Breast epithelium (tissue), 4 donors: Measurements from ENCODE around the gene SLC6A7. TPM values are rescaled to one million over a fixed set of nuclear protein-coding genes. Genes with fewer than 3 reads are reported as not detected.
A peak's percentile ranks its signal among the peaks of the same experiment; 100 is the strongest.

ENCODE experiments used
- DNase-seq, 2 donors: peaks; one replicate each; pipeline ENCODE4 v3.0.0-alpha.2; 2019; ENCODE audit warnings: low spot score in 2 of 2
- H3K27ac ChIP-seq, 2 donors: fragments of 200-600 bp; sonication (generic) in 1 of 2; one replicate each; pipeline ENCODE4 v1.5.1; 2016 to 2019; ENCODE audit warnings: mild to moderate bottlenecking in 1 of 2
- H3K27me3 ChIP-seq, 2 donors: fragments of 200-600 bp; sonication (generic) in 1 of 2; one replicate each; pipeline versions ENCODE4 v1.5.1 to v1.6.0; 2017 to 2019; ENCODE audit warnings: control low read depth in 1 of 2, mild to moderate bottlenecking in 1 of 2
- H3K36me3 ChIP-seq: fragments of 200-600 bp; one replicate; pipeline ENCODE4 v1.5.1; 2019
- H3K4me1 ChIP-seq, 2 donors: fragments of 200-600 bp; sonication (generic); one replicate each; pipeline ENCODE4 v1.5.1; 2016 to 2019; ENCODE audit warnings: control low read depth in 1 of 2
- H3K4me3 ChIP-seq, 3 donors: fragments of 200-600 bp; sonication (generic); 1 replicate in 2 of 3; 2 replicates in 1 of 3; pipeline ENCODE4 v1.5.1; 2016 to 2019; ENCODE audit warnings: mild to moderate bottlenecking in 3 of 3, moderate library complexity in 2 of 3
- H3K9me3 ChIP-seq, 2 donors: fragments of 200-600 bp; sonication (generic) in 1 of 2; one replicate each; pipeline ENCODE4 v1.5.1; 2016 to 2019; ENCODE audit warnings: control low read depth in 1 of 2
- CTCF ChIP-seq, 3 donors: fragments of 450-650 bp; IDR thresholded peaks; one replicate each; pipeline ENCODE4 v1.5.1; 2016 to 2017; ENCODE audit warnings: antibody characterized with exemption in 3 of 3, mild to moderate bottlenecking in 3 of 3, moderate library complexity in 3 of 3
- POLR2A ChIP-seq: fragments of 450-650 bp; IDR thresholded peaks from one replicate; pipeline ENCODE4 v1.6.1; 2016; ENCODE audit warnings: antibody characterized with exemption, mild to moderate bottlenecking, moderate library complexity
- POLR2AphosphoS5 ChIP-seq, 3 donors: sonication (generic); formaldehyde crosslinking; IDR thresholded peaks; one replicate each; pipeline ENCODE4 v1.6.1; 2017; ENCODE audit warnings: antibody characterized with exemption in 3 of 3
- intact Hi-C: fragments of 100-400 bp; cut with DNase I; formaldehyde crosslinking; loops from one replicate; pipeline ENCODE4 v1.15.1; 2023; ENCODE audit warnings: low total_unique reads
- total RNA-seq, 3 donors: library from RNA; depleted of rRNA; stranded (reverse); fragments of >200 nt; gene quantifications; one replicate each; pipeline ENCODE4 v1.1.0, GENCODE V29; 2016

SLC6A7 gene
- total RNA-seq, 3 donors from 2014 or later = 0.15 to 0.16 TPM; not detected in 1

GRCh38 chr5:150163035-150163434 is 26.8 kb upstream of the SLC6A7 start:
- intact Hi-C loops = loop anchor here (10.0 kb wide), 1 partner anchor 52 kb away; no protein-coding TSS in a partner anchor
- H3K27me3 ChIP-seq = peaks cover 0 to 10% of the 10 kb centered on the region in 2 donors
- H3K4me1 ChIP-seq = no peaks in the 10 kb centered on the region
- no peak for DNase-seq
- no peaks in the 10 kb centered on the region for H3K9me3 ChIP-seq
- peak overlapping the region; percentile 71 to 84 for H3K27ac ChIP-seq
- H3K4me3 ChIP-seq = no peak overlapping the region
- H3K36me3 ChIP-seq = no peaks in the 10 kb centered on the region
- TF ChIP-seq CTCF (IDR thresholded peaks at IDR 0.05) (no peak), POLR2A (no peak), POLR2AphosphoS5 (IDR thresholded peaks at IDR 0.05) (no peak)

GRCh38 chr5:150163547-150164059 is 26.3 kb upstream of the SLC6A7 start:
- Histone ChIP-seq H3K4me3 (no peak overlapping the region), H3K27me3 (peaks cover 0 to 10% of the 10 kb centered on the region in 2 donors), H3K9me3 (no peaks in the 10 kb centered on the region), H3K4me1 (no peaks in the 10 kb centered on the region), H3K27ac (peak overlapping the region; percentile 71 to 84), H3K36me3 (no peaks in the 10 kb centered on the region)
- no peak for TF ChIP-seq CTCF (IDR thresholded peaks at IDR 0.05)
- TF ChIP-seq POLR2AphosphoS5 (IDR thresholded peaks at IDR 0.05) = no peak
- TF ChIP-seq POLR2A = no peak
- no peak for DNase-seq
- intact Hi-C loops = loop anchor here (10.0 kb wide), 1 partner anchor 51 kb away; no protein-coding TSS in a partner anchor

- H3K9me3 ChIP-seq = no peaks in the 10 kb centered on the region
- intact Hi-C loops = loop anchor here (10.0 kb wide), 1 partner anchor 50 kb away; no protein-coding TSS in a partner anchor
- peaks cover 0 to 10% of the 10 kb centered on the region in 2 donors for H3K27me3 ChIP-seq
- DNase-seq = peak in 1 of 2 donors; percentile 32
- TF ChIP-seq POLR2AphosphoS5 (IDR thresholded peaks at IDR 0.05) (peak in 2 of 3 donors; percentile 50 to 72), POLR2A (no peak), CTCF (IDR thresholded peaks at IDR 0.05) (no peak)
- no peaks in the 10 kb centered on the region for H3K4me1 ChIP-seq
- peak overlapping the region; percentile 71 to 84 for H3K27ac ChIP-seq
- no peak overlapping the region for H3K4me3 ChIP-seq
- H3K36me3 ChIP-seq = no peaks in the 10 kb centered on the region
Measured at GRCh38 chr5:150164211-150164980, 25.5 kb upstream of the SLC6A7 start.

- no peaks in the 10 kb centered on the region for H3K9me3 ChIP-seq
- H3K27ac ChIP-seq = peak overlapping the region in 1 of 2 donors; percentile 32
- intact Hi-C loops = loop anchor here (10.0 kb wide), 1 partner anchor 49 kb away; no protein-coding TSS in a partner anchor
Measured at GRCh38 chr5:150166037-150166649, 23.7 kb upstream of the SLC6A7 start.

More at GRCh38 chr5:150166037-150166649, 23.7 kb upstream of the SLC6A7 start:
- DNase-seq = no peak
- Histone ChIP-seq H3K27me3 (peaks cover 0 to 10% of the 10 kb centered on the region in 2 donors), H3K4me3 (no peak overlapping the region), H3K36me3 (no peaks in the 10 kb centered on the region), H3K4me1 (no peaks in the 10 kb centered on the region)
- TF ChIP-seq POLR2A (no peak), POLR2AphosphoS5 (IDR thresholded peaks at IDR 0.05) (no peak), CTCF (IDR thresholded peaks at IDR 0.05) (no peak)
